Colon (tissue), 2 donors: ENCODE data around the gene CARNS1.

Source experiments
- FAIRE-seq: peaks from 2 replicates; lab custom pipeline; 2012; peaks lifted over from hg19 to GRCh38; lab: Jason Lieb, UNC
- donor health status: control.
- donor health status: control.

Gene CARNS1

DNA sequence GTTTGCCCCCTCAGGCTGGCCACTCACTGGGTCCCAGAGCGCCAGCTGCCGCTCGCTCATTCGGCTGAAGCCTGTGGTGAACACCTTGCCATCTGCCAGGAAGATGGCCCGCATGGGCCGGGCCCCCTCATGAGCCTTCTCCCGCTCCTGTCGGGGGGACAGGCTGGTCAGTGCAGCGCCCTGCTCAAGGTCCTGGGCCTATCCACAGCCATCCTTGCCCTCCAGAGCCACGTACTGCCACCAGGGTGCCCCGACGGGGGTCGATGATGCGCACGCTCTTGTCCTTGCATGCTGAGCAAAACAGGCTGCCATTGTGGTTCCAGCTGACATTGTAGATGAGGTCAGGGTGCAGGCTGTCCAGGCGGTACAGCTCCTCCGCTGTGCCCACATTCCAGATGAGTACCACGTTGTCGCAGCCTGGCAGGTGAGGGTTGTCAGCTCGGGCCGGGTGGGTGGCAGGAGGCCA, 25.7 kb downstream of the CARNS1 start:
- FAIRE-seq, result no peak

DNA sequence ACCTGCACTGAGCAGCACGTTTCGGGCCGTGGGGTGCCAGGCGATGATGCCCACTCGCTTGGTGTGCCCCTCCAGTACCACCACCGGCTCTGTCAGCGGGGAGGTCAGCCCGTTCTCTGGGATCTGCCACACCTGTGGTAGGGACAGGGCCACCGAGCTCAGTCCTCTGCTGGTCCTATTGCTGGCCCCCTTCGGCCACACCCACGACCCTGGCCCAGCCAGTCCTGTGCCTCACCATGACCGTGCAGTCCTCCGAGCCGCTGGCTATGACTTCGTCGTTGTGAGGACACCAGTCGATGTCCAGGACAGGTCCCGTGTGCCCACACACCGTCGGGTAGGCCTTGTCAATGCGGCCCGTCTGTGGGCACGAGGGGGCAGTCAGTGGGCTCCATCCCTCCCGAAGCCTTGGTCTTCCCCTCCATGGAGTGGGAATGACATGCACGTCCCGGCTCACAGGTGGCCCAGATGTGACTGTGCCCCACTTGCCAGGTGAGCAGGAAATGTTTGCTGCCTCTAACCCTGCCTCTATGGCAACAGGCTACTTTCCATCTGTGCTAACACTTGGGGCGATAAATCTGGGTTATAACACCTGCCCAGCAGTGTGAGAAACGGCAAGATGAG, 26.4 kb downstream of the CARNS1 start:
- FAIRE-seq, result no peak

DNA sequence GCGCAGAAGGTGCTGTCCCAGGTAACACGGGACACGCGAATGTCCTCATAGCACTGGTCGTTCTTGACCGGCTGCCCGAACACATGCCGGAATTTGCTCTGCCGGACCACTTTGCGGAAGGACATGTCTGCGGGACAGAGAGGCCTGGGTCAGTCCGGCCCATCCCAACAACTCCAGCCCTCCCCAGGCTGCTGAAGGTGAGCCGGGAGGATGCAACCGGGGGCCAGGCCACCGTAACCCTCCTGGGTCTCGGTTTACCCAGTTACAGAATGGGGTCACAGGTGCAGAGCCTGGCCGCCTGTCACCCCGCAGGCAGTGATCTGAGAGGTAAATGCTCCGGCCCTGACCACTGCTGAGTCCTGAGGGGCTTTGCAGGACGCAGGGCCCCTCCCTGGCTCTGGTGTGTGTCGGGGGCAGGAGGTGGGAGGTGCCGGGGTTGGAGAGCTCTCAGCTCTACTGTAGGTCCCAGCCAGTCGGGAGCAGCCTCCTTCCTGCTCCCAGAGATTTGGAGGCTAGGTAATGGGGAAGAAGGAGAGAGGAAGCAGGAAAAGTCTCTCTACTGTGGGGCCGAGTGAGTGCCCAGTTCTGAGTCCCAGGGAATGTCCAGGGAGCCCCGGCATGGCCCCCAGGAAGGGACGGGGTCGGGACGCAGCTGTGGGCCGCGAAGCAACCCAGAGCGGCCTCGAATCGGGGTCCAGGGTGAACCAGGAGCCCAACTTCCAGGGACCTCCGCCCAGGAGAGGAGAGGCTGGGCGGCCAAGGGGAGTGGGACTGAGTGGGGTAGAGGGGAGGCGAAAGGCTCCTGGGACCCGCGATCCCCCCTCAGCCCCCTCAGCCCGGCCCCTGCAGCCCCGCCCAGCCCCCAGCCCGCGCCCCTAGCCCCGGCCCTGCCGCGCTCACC, 27.3 kb downstream of the CARNS1 start:
- FAIRE-seq, result no peak

DNA sequence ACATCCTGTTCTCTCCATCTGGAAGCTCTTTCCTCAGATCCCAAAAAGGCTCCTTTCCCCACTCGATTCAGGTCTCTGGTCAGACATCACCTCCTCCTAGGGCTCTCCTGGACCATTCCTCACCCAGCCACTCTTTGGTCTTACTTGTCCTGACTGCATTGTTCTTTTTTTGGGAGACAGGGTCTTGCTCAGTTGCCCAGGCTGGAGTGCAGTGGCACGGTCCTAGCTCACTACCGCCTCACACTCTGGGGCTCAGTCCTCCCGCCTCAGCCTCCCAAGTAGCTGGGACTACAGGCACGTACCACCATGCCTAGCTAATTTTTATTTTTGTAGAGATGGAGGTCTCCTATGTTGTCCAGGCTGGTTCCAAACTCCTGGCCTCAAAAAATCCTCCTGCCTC, 30.0 kb downstream of the CARNS1 start:
- no peak for FAIRE-seq

DNA sequence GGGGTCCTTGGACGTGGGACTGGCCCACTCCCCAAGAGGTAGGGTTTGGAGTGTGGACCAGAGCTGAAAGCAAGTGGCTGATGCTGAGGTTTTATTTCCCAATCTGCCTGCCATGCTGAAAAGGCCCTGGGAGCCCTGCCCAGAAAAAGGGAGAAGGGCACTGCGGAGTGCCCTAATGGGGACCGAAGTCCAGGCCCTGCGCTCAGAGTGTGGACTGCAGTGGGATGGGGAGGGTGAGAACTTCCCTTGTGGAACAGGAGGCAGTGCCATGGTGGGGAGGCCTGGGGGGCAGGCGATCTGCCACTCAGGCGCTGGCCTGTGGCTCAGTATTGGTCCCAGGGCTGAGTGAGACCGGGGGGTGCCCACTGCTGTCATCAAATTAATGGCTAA, 32.7 kb downstream of the CARNS1 start:
- FAIRE-seq, result no peak

DNA sequence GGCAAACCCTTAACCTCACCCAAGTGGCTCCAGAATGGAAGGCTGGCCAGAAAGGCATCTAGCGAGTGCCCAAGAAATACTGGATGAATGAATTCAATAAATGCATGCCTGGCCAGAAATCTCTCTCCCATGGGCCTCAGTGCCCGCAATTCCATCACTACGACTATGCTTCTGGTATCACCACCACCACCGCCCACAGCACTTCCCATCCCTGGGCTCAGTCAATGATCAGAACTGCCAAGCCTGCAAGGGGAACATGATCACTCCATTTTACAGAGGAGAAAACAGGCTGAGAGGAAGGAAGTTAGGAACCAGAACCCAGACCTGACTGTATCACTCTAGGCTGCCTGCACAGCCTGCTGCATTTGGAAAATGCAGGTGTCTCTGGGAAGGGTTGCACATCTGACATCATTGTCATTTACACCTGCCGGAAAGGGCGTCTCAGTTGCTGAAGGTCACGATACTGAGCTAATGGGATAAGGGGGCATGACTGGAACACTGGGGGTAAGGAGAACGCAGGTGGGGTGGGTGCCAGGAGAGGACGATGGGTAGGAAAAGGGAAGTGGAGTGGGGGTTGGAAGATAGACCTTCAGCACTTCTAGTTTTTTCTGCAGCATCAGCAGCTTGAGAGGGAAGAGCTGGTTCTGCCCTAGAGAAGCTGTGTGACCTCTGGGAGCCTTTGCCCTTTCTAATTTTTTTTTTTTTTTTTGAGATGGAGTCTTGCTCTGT, 33.8 kb downstream of the CARNS1 start:
- no peak for FAIRE-seq

DNA sequence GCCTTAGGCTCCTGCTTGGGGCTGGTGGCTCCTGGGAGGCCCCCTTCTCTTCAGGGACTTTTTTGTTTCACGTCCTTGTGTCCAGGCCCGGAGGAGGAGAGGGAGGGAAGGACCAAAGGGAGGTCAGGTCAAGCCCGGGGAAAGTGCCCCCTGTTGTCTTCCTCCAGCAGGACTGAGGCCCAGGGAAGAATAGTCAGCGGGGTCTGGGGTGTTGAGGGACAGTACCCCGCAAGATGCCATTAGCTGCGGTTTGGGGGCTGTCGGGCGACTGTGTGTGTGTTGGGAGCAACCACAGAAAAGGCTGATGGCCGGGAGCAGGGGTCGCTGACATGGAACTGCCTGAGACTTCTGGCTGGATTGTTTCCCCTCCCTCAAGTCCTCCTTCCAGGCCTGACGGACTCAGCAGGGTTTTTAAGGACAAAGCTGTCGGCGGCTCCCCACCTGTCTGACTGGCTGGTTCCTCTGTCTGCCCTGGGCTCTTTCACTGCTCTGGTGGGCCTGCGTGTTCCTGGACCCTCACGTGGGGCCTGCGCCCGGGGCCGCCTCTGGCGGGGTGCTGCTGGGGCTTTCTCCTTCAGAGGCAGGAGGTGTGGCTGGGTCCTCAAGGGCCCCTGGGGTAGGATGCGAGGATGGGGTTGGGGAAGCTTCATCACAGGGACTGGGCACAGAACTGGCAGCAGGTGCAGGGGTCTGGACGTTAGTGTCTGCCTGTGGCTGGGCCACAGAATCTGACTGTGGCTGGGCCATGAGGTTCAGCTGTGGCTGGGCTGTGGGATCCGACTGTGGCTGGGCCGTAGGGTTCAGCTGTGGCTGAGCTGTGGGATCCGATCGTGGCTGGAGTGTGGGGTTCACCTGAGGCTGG, 35.5 kb downstream of the CARNS1 start:
- no peak for FAIRE-seq

DNA sequence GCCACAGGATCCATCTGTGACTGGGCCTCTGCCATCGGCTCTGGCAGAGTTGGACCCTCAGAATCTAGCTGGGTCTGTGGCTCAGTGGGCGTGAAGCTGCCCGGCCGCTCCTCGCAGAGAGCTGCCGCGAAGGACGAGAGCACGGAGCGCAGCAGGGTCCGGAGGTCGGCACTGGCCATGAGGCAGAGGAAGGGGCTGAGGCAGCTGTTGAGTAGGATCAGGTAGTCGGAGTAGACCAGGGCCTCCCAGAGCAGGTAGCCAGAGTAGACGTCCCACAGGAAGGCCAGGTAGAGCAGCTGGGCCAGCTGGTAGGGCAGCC, 36.1 kb downstream of the CARNS1 start:
- no peak for FAIRE-seq

DNA sequence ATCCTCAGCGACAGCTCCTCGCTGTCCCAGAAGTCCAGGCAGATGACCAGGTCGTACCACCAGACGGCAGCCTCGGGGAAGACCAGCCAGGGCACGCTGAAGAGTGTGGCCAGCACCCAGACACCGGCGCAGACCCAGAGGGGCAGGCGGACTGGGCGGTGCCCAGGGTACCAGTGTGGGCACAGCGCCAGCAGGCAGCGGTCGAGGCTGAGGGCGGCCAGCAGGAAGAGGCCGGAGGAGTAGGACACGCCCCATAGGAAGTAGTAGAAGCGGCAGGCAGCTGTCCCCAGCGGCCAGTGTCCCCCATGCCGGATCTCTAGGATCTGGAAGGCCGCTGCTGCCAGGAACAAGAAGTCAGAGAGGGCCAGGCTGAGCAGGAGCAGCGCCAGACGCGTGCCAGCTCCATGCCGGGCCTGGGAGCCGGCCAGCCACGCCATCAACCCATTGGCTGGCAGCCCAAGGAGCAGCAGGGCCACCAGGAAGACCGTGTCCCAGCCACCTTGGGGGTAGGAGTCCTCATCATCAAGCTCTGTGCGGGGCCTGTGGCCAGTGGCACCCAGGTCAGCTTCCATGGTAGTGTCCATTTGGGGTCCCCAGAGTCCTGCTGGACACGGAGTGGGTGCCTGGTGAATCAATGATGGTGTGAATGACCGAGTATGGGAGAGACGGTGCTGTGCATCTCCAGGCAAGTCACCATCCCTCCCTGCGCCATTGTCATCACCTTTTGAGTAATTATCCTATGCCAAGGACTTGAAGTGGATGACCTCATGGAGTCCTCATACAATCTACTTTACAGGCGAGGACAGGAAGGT, 36.9 kb downstream of the CARNS1 start, which contains the start of gene GPR152:
GPR152 (minus strand) TSS at position 589 of the 812 bp plus-strand sequence; CDS start at position 584, 5 bp downstream.
- FAIRE-seq, result no peak

DNA sequence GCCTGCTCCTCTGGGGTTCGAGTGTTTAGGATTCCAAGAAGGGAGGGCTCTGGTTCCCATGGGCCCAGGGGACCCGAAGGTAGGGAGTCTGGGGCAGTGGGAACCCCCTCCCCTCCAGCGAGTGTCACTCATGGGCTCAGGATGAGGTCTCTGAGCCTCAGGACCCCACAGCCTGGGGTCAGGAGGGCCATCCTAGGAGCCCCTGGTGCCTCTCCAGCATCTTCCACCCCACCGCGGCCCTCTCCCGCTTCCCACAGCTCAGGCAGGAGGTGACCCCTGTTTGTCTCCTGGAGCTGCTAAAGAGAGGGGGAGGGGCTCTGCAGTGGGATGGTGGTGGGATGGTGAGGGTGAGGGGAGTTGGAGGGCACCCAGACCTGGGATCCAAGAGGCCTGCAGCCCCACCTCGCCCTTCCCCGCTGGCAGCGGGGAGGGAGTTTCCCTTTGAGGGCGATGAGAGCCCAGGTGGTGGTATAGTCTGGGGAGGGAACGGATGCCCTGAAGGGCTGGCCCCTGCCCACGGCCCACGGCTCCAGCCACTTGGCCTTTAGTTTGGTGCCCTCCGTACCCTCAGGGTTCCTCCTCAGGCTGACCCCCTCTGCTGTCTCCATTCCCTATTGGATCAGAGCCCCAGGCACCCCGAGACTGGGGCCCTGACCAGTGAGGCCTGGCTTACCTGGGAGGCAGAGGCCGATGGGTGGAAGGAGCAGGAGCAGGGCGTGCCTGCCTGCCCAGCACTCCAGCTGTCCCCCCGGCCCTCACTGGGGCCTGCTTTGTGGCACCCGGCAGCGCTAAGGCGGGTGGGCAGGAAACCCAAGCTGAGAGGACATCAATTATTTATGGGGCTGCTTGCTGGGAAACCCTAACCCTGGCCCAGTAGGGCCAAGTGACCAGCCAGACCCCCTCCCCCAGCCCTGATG, 38.6 kb downstream of the CARNS1 start:
- no peak for FAIRE-seq

DNA sequence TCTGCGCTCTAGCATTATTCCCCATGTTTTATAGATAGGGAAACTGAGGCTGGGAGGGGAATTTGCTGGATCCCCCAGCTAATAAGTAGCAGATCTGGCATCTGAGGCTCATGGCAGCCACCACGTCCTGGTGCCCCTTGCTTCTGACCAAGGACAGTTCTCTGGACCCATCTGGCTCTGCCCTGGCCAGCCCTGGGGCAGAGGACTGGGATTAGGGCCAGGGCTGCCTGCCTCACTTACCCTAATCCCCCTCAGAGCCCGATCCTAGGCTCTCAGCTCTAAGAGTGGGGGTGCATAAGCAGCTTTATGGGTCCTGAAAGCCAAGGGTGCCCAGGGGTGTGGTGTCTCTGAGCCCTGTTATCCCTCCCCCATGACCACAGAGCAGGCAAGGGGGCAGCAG, 39.6 kb downstream of the CARNS1 start, which contains the start of gene CABP4:
CABP4 (plus strand) TSS at position 301 of the 400 bp plus-strand sequence; CDS start at position 371, 70 bp downstream.
- no peak for FAIRE-seq

DNA sequence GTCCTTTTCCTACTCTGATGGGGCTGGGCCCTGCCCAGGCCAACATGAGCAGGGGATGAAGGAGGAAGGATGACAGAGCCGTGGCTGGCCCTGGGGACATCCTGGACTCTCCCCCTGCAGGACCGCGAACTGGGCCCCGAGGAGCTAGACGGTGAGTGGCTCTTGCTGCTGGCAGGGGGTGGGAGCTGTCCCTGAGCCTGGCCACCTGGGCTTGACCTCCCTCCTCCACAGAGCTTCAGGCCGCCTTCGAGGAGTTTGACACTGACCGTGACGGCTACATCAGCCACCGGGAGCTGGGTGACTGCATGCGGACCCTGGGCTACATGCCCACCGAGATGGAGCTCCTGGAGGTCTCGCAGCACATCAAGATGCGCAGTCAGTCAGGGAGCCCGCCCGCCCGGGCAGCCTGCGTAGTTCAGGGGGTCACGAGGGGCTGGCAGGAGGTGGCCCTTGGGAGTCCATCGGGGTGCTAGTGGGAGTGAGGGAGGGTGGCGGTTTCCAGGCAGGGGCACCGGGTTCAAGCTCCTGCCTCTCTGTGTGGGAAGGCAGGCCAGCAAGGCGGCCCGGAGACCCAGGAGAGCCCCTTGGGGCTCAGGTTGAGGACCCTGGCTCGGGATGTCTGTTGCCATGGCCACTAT, 40.7 kb downstream of the CARNS1 start:
- FAIRE-seq, result no peak

DNA sequence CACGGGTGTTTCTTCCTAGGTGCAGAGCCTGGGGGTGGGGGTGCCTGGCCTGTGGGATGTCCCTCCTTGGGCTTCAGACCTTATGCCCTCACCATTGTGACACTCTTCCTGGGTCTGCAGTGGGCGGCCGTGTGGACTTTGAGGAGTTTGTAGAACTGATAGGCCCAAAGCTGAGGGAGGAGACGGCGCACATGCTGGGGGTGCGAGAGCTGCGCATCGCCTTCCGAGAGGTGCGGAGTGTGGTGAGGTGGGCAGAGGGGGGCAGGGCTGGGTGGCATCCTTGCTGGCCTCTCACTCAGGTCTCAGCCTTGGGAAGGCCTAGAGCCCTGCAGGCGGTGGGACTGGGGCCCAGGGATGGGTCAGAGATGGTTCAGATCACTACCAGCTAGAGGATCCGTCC, 42.0 kb downstream of the CARNS1 start:
- FAIRE-seq, result no peak

DNA sequence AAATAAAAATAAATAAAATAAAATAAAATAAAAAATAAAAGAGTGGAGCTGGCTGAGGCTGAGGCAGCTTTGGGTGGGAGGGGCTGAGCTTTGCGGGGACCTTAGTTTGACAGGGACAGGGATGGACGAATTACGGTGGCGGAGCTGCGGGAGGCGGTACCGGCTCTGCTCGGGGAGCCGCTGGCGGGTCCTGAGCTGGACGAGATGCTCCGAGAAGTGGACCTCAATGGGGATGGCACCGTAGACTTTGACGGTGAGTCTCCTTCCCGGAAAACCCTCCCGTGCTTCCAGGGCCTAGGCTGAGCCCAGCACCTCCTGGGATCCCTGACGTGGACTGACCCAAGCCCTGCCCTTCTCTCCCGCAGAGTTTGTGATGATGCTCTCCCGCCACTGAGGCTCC, 42.8 kb downstream of the CARNS1 start:
- FAIRE-seq, result no peak

DNA sequence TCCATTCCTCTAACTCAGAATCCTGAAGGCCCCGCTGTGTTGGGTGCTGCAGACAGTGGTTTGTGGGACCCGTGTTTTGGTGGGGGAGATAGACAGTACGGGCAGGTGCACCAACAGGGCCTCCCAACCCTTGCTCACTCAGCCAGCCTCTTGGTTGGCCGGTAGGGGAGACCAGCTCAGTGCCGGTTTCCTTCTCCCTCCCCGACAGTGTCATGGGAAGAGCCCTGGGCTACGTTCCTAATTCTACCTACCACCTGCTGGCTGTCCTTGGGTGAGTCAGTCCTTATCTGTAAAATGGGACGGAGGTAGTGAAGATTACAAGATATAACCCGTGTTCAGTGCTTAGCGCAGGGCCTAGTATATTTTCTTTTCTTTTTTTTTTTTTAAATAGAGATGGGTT, 47.7 kb downstream of the CARNS1 start:
- no peak for FAIRE-seq

DNA sequence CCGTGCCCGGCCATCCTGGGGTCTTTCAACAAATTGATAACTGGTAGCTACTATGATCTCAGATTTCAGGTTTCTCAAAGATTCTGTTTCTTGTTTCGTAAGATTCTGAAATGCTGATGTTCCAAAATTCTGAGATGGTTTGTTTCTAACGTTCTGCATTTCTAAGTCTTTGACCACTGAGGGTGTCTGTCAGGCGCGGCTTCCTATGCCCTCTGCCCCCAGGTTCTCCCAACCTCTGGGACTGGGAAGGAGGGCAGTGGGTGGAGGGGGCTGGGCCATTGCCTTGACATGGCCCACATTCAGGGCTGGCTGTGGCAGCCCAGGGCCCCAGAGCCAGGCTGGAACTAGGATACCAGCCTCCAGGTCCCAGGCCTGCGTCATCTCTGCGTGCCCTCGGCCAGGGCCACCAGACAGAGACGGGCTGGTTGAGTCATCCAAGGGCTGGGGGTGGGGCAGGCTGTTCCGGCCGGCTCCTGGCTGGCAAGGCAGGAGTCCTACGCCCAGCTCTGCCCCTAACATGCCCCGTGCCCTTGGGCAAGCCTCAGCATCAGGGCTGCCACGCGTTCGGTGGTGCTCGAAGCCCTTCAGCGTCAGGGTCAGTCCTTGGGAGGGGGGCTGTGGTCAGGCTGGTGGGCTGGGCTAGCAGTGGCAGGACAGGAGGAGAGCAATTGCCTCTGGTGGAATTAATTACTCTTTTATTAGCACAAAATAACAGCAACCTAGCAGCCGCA, 48.4 kb downstream of the CARNS1 start:
- no peak for FAIRE-seq

DNA sequence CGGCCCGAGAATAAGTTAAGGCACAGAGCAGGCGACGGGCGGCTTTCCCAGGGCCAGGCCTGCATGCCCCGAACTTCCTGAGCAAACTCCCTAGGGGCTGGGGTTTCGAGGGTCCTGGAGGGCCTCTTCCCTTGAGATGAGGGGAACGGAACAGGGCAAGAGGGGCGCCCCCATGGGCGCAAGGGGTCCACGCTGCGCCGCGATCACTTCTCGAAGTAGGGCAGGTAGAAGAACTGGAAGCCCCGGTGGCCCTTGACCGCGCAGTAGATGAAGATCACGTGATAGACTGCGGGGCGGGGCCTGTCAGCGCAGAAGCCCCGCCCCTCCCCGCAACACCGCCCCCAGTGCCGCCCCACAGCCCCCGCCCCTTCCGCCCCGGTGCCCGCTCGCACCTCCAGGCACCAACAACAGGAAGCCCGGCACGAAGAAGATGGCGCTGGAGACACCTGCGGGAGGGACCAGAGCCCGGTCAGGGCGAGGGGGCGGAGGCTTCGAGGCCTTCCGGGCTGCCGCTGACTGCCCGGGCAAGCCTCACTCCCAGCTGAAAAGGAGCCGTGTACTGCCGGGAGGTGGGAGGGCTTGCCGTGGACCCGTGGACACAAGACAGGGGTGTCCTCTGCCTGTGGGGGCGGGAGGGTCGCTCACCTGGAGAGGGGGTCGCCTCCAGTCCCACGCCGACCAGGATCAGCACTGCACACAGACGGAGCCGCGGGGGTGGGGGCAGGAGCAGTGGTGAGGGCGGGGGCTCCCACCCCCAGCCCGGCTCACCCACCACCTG, 49.1 kb downstream of the CARNS1 start:
- no peak for FAIRE-seq

DNA sequence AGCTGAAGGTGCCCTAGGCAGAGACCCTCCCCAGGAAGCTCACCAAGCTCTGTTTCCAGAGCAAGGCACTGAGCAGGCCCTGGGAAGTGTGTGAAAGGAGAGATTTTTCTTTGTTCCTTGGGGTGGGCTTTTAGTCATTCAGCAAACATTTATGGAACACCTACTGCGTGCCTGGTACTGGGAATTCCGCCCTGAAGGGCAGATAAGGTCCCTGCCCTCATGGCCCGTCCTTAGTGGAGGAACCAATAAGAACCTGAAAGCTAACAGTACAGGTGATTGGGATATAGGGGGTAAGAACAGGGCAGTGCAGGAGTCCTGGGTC, 49.7 kb downstream of the CARNS1 start:
- FAIRE-seq, result no peak
